H1 (cell line): ENCODE data around the gene DLG5.

ENCODE experiments used
- RAD21 ChIP-seq, 2 experiments: IDR thresholded peaks in 1 of 2; conservative IDR thresholded peaks in 1 of 2; 2 replicates each; pipeline ENCODE4 v1.6.1; 2011; ENCODE audit warnings: low read depth in 2 of 2, low read length in 2 of 2, improper control_type of control experiment in 1 of 2, inconsistent platforms in 1 of 2, mild to moderate bottlenecking in 1 of 2, moderate library complexity in 1 of 2
- TF ChIP-seq, protein P1 (sequence below): IDR thresholded peaks from 2 replicates; pipeline ENCODE4 v1.6.1; 2012; ENCODE audit warnings: low read length, inconsistent platforms
- TF ChIP-seq, protein P2 (sequence below), 3 experiments: IDR thresholded peaks; 1 replicate in 2 of 3; 2 replicates in 1 of 3; pipeline versions ENCODE4 v1.5.1 to v1.6.1; 2011; ENCODE audit warnings: low read length in 3 of 3, mild to moderate bottlenecking in 3 of 3, inconsistent platforms in 2 of 3, low read depth in 1 of 3, moderate library complexity in 1 of 3; ENCODE audit not compliant: insufficient read depth in 1 of 3; ENCODE audit errors: control extremely low read depth in 1 of 3

DNA sequence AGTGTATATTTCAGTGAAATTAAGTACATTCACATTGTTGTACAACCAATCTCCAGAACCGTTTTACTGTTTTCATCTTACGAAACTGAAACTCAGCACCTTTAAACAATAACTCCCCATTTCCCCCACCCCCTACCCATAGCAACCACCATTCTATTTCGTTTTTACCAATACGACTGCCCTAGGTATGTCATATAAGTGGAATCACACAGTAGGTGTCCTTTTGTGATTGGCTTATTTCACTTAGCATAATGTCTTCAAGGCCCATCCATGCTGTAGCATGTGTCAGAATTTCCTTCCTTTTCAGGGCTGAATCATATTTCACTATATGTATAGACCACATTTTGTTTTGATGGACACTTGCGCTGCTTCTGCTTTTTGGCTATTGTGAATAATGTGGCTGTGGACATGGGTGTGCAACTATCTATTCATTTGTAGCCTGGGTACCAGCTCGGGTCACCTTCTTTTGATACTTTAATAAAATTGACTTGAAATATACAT, 34.3 kb upstream of the DLG5 start:
- TF ChIP-seq RAD21 (IDR thresholded peaks at IDR 0.05 in 1 of 2, conservative IDR thresholded peaks at IDR 0.05 in 1 of 2; ENCODE audit: low read depth in 2 of 2, low read length in 2 of 2) = no peak
- TF ChIP-seq, protein P1, sequence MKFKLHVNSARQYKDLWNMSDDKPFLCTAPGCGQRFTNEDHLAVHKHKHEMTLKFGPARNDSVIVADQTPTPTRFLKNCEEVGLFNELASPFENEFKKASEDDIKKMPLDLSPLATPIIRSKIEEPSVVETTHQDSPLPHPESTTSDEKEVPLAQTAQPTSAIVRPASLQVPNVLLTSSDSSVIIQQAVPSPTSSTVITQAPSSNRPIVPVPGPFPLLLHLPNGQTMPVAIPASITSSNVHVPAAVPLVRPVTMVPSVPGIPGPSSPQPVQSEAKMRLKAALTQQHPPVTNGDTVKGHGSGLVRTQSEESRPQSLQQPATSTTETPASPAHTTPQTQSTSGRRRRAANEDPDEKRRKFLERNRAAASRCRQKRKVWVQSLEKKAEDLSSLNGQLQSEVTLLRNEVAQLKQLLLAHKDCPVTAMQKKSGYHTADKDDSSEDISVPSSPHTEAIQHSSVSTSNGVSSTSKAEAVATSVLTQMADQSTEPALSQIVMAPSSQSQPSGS = no peak
- TF ChIP-seq, protein P2, sequence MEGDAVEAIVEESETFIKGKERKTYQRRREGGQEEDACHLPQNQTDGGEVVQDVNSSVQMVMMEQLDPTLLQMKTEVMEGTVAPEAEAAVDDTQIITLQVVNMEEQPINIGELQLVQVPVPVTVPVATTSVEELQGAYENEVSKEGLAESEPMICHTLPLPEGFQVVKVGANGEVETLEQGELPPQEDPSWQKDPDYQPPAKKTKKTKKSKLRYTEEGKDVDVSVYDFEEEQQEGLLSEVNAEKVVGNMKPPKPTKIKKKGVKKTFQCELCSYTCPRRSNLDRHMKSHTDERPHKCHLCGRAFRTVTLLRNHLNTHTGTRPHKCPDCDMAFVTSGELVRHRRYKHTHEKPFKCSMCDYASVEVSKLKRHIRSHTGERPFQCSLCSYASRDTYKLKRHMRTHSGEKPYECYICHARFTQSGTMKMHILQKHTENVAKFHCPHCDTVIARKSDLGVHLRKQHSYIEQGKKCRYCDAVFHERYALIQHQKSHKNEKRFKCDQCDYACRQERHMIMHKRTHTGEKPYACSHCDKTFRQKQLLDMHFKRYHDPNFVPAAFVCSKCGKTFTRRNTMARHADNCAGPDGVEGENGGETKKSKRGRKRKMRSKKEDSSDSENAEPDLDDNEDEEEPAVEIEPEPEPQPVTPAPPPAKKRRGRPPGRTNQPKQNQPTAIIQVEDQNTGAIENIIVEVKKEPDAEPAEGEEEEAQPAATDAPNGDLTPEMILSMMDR (IDR thresholded peaks at IDR 0.05; ENCODE audit: control extremely low read depth in 1 of 3, insufficient read depth in 1 of 3, low read depth in 1 of 3, low read length in 3 of 3) = no peak
